HCT116 (cell line): Measurements from ENCODE around the gene SMAGP. TPM values are rescaled to one million over a fixed set of nuclear protein-coding genes. Genes with fewer than 3 reads are reported as not detected.
A peak's percentile ranks its signal among the peaks of the same experiment; 100 is the strongest.
"Not testable (repeated sequence)": the region's sequence is repeated elsewhere in the genome, so short reads cannot be mapped to it uniquely, and the experiment has no call there.

Source experiments
- ATAC-seq: fragments of 200-7000 bp; cut with Tn5 transposase; 2 replicates; pipeline ENCODE4 v1.9.1; 2020; ENCODE audit warnings: mild to moderate bottlenecking, moderate library complexity
- BruUV-seq: library from RNA; stranded (reverse); fragments of 400-500 nt; replicated peaks from 2 replicates; lab custom pipeline; 2021; lab: Mats Ljungman, UMichigan
- CTCF ChIA-PET: fragments of 300-600 bp; sonication (Branson Sonifier 250); formaldehyde crosslinking; loops from one replicate; lab custom pipeline; 2021; ENCODE audit warnings: antibody characterized with exemption; lab: Charles Lee
- POLR2A ChIA-PET: fragments of 300-600, 350-600 bp; sonication (Branson Sonifier 250); formaldehyde crosslinking; loops from one replicate; lab custom pipeline; 2021; ENCODE audit warnings: antibody characterized with exemption; lab: Charles Lee
- RAD21 ChIA-PET, 2 experiments: fragments of 300-600 bp; sonication (Branson Sonifier 250); formaldehyde crosslinking; loops; one replicate each; lab custom pipeline; 2023; ENCODE audit warnings: low total read pairs in 2 of 2; ENCODE audit not compliant: uncharacterized antibody in 2 of 2, unreplicated experiment in 2 of 2, low non-redundant PET in 1 of 2; lab: Charles Lee
- DNase-seq: peaks from one replicate; pipeline ENCODE4 v3.0.0-alpha.2; 2010; ENCODE audit warnings: low read depth, low spot score
- H2AFZ ChIP-seq: fragments of 200-600 bp; shearing (Covaris generic), sonication (generic); 2 replicates; pipeline ENCODE4 v1.6.1; 2017; ENCODE audit warnings: low read depth, mixed run types, mixed read lengths, antibody characterized with exemption, low read length; ENCODE audit not compliant: poor library complexity, severe bottlenecking
- H3K27ac ChIP-seq: 2 replicates; pipeline ENCODE4 v1.5.1; 2012; ENCODE audit warnings: low read depth, low read length
- H3K27me3 ChIP-seq: fragments of 200-600 bp; sonication (generic); 2 replicates; pipeline ENCODE4 v1.6.1; 2016; ENCODE audit warnings: mixed run types, low read length, mixed read lengths; ENCODE audit not compliant: insufficient read depth
- H3K36me3 ChIP-seq, 2 experiments: fragments of 200-500 bp in 1 of 2; fragments of 200-600 bp in 1 of 2; sonication (Bioruptor generic) in 1 of 2; sonication (generic) in 1 of 2; 2 replicates each; pipeline versions ENCODE4 v1.5.1 to v1.6.1; 2014 to 2016; ENCODE audit warnings: low read length in 2 of 2, inconsistent platforms in 1 of 2, mixed read lengths in 1 of 2, mixed run types in 1 of 2; ENCODE audit not compliant: insufficient read depth in 2 of 2, control insufficient read depth in 1 of 2
- H3K4me1 ChIP-seq, 2 experiments: fragments of 200-600 bp in 1 of 2; sonication (generic) in 1 of 2; 2 replicates each; pipeline versions ENCODE4 v1.5.1 to v1.6.1; 2012 to 2017; ENCODE audit warnings: low read length in 2 of 2, inconsistent platforms in 1 of 2, mild to moderate bottlenecking in 1 of 2, mixed read lengths in 1 of 2, mixed run types in 1 of 2, moderate library complexity in 1 of 2; ENCODE audit not compliant: insufficient read depth in 2 of 2, control insufficient read depth in 1 of 2
- H3K4me2 ChIP-seq: fragments of 200-600 bp; sonication (generic); 2 replicates; pipeline ENCODE4 v1.6.1; 2017; ENCODE audit warnings: mixed run types, low read length, mixed read lengths
- H3K4me3 ChIP-seq, 2 experiments: fragments of 200-600 bp in 1 of 2; sonication (generic) in 1 of 2; replicated peaks in 1 of 2; 2 replicates each; pipeline ENCODE4 v1.5.1; 2011 to 2016; ENCODE audit warnings: low read length in 2 of 2, control low read depth in 1 of 2, low read depth in 1 of 2, mild to moderate bottlenecking in 1 of 2, mixed read lengths in 1 of 2, mixed run types in 1 of 2
- H3K79me2 ChIP-seq: fragments of 200-600 bp; sonication (generic); 2 replicates; pipeline ENCODE4 v1.6.1; 2017; ENCODE audit warnings: mild to moderate bottlenecking, mixed run types, low read length, moderate library complexity, mixed read lengths; ENCODE audit not compliant: insufficient read depth
- H3K9ac ChIP-seq: fragments of 200-600 bp; sonication (generic); 2 replicates; pipeline ENCODE4 v1.6.1; 2016; ENCODE audit warnings: low read length, mixed read lengths
- H3K9me2 ChIP-seq: fragments of 200-600 bp; sonication (generic), shearing (Covaris generic); 2 replicates; pipeline ENCODE4 v1.6.1; 2017; ENCODE audit warnings: mixed run types, mild to moderate bottlenecking, moderate library complexity; ENCODE audit not compliant: insufficient read depth
- H3K9me3 ChIP-seq, 2 experiments: fragments of 200-500 bp in 1 of 2; fragments of 200-600 bp in 1 of 2; sonication (Bioruptor generic) in 1 of 2; sonication (generic) in 1 of 2; 2 replicates each; pipeline ENCODE4 v1.6.1; 2014 to 2017; ENCODE audit warnings: low read length in 2 of 2, mixed read lengths in 2 of 2, inconsistent platforms in 1 of 2, low read depth in 1 of 2, mild to moderate bottlenecking in 1 of 2, mixed run types in 1 of 2, moderate library complexity in 1 of 2; ENCODE audit not compliant: control insufficient read depth in 1 of 2, insufficient read depth in 1 of 2
- H4K20me1 ChIP-seq: fragments of 200-600 bp; sonication (generic), shearing (Covaris generic); 2 replicates; pipeline ENCODE4 v1.6.1; 2017; ENCODE audit warnings: mixed run types, mild to moderate bottlenecking, moderate library complexity; ENCODE audit not compliant: insufficient read depth
- CBX3 ChIP-seq: IDR thresholded peaks from 2 replicates; pipeline ENCODE4 v1.6.1; 2012; ENCODE audit warnings: low read depth
- POLR2AphosphoS5 ChIP-seq: IDR thresholded peaks from 2 replicates; pipeline ENCODE4 v1.6.1; 2011; ENCODE audit warnings: mild to moderate bottlenecking, low read depth, low read length, moderate library complexity
- SIN3A ChIP-seq: IDR thresholded peaks from 2 replicates; pipeline ENCODE4 v1.6.1; 2012; ENCODE audit warnings: low read depth
- SRF ChIP-seq: IDR thresholded peaks from 2 replicates; pipeline ENCODE4 v1.6.1; 2012; ENCODE audit warnings: low read depth
- ZFX ChIP-seq: fragments of 450-650 bp; IDR thresholded peaks from 2 replicates; pipeline ENCODE4 v1.6.1; 2017
- intact Hi-C: fragments of 100-400 bp; cut with micrococcal nuclease; formaldehyde crosslinking; loops from 2 replicates; pipeline ENCODE4 v1.10.0; 2022
- total RNA-seq: library from RNA; stranded (reverse); gene quantifications from one replicate; pipeline ENCODE4 v1.2.1, GENCODE V29; 2021; ENCODE audit not compliant: unreplicated experiment
- TF ChIP-seq, protein P1 (sequence below), 3 experiments: fragments of 200-600 bp in 1 of 3; sonication (generic) in 1 of 3; IDR thresholded peaks in 2 of 3; conservative IDR thresholded peaks in 1 of 3; 2 replicates each; pipeline ENCODE4 v1.5.1; 2012 to 2017; ENCODE audit warnings: low read depth in 2 of 3, low read length in 2 of 3, antibody characterized with exemption in 1 of 3, borderline replicate concordance in 1 of 3, control low read depth in 1 of 3, mild to moderate bottlenecking in 1 of 3, mixed read lengths in 1 of 3, mixed run types in 1 of 3, moderate library complexity in 1 of 3; ENCODE audit not compliant: insufficient read depth in 1 of 3
- TF ChIP-seq, protein P2 (sequence below): IDR thresholded peaks from 2 replicates; pipeline ENCODE4 v1.6.1; 2012

SMAGP gene
- total RNA-seq, 1 experiment from 2014 or later, result 39.9 TPM

DNA sequence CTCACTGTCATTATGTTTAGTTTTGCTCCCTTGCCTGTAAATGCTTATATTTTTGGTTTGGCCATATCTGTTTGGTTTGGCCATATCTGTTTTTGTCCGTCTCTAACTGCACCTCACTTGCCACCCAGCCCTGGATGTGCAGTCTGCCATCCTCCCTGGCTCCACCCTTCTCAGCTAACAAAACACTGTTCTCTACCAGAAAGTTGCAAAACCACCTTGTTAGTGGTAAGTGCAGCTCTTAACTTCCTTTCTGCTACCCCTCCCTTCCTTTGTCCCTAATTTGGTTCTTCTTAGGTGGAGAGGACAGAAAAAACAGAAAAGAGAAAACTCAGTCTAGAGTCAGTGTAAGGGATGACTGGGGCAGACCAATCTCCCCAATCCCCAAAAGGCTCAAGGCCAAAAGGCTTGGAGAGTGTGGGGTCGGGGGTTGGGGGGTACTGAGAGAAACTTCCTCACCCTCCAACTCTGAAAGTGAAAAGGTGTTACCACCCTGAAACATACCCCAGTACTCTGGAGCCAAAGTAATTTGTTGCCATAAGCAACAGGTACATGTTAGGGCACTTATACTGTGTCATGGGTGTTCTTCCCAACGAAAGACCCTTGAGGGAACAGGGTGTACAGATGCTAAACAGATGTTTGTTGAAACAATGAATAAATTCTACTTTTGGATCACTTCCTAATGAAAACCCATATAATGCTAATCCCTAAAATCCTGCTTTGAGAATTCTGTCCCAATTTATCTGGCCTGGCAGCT, 48.8 kb upstream of the SMAGP start:
- Histone ChIP-seq H3K36me3 (no peaks in the 10 kb centered on the region), H3K79me2 (no peaks in the 10 kb centered on the region), H3K4me3 (no peak overlapping the region), H3K9me3 (no peaks in the 10 kb centered on the region), H4K20me1 (no peaks in the 10 kb centered on the region), H3K27ac (no peak overlapping the region), H3K9ac (no peak overlapping the region), H3K4me1 (no peaks in the 10 kb centered on the region), H2AFZ (peak overlapping the region; percentile 8), H3K9me2 (no peaks in the 10 kb centered on the region), H3K4me2 (no peak overlapping the region), H3K27me3 (no peaks in the 10 kb centered on the region)
- no peak for TF ChIP-seq CBX3
- TF ChIP-seq POLR2AphosphoS5, result no peak
- TF ChIP-seq, protein P1, sequence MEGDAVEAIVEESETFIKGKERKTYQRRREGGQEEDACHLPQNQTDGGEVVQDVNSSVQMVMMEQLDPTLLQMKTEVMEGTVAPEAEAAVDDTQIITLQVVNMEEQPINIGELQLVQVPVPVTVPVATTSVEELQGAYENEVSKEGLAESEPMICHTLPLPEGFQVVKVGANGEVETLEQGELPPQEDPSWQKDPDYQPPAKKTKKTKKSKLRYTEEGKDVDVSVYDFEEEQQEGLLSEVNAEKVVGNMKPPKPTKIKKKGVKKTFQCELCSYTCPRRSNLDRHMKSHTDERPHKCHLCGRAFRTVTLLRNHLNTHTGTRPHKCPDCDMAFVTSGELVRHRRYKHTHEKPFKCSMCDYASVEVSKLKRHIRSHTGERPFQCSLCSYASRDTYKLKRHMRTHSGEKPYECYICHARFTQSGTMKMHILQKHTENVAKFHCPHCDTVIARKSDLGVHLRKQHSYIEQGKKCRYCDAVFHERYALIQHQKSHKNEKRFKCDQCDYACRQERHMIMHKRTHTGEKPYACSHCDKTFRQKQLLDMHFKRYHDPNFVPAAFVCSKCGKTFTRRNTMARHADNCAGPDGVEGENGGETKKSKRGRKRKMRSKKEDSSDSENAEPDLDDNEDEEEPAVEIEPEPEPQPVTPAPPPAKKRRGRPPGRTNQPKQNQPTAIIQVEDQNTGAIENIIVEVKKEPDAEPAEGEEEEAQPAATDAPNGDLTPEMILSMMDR (IDR thresholded peaks at IDR 0.05 in 2 of 3, conservative IDR thresholded peaks at IDR 0.05 in 1 of 3; ENCODE audit: borderline replicate concordance in 1 of 3, insufficient read depth in 1 of 3, low read depth in 2 of 3, low read length in 2 of 3), result no peak
- TF ChIP-seq SIN3A, result no peak
- TF ChIP-seq, protein P2, sequence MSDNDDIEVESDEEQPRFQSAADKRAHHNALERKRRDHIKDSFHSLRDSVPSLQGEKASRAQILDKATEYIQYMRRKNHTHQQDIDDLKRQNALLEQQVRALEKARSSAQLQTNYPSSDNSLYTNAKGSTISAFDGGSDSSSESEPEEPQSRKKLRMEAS, result no peak
- TF ChIP-seq SRF, result no peak
- TF ChIP-seq ZFX, result no peak
- no peak for DNase-seq
- ChIA-PET CTCF (interaction anchor here (1.6 kb wide), 1 partner anchor 57 kb away, joined by 3 read pairs; no protein-coding TSS in a partner anchor), RAD21 (no interaction called here), POLR2A (no interaction called here)
- no TSS peak for BruUV-seq
- ATAC-seq, result no peak
- intact Hi-C loops, result no loop called here

DNA sequence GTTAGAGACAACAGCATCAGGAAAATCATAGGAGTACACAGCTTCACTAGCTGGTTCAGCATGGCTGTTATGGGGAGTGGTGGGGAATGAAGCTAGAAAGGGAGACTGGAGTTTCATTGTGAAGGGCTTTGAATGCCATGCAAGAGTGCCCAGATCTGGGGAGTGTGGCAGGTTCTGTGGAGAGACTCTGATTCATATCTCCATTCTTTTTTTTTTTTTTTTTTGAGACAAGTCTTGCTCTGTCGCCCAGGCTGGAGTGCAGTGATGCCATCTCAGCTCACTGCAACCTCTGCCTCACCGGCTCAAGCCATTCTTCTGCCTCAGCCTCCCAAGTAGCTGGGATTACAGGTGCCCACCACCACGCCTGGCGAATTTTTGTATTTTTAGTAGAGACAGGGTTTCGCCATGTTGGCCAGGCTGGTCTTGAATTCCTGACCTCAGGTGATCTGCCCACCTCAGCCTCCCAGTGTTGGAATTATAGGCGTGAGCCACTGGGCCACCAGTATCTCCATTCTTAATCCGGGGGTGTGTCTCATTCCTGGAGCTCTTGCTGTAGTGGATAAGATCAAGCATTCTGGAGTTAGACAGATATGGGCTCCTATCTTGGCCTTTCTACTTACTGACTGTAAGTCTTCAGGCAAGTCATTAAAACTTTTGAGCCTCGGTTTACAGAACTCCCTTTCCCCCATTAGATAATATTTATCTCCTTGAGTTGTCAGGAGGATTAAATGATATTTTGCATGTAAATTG, 48.0 kb upstream of the SMAGP start:
- H4K20me1 ChIP-seq, H3K27ac ChIP-seq, H3K9me2 ChIP-seq, H3K79me2 ChIP-seq, H3K4me2 ChIP-seq, ATAC-seq, DNase-seq, intact Hi-C loops, H3K4me3 ChIP-seq, H3K9ac ChIP-seq, H3K4me1 ChIP-seq, H3K27me3 ChIP-seq, POLR2A ChIA-PET, RAD21 ChIA-PET, H3K36me3 ChIP-seq, H3K9me3 ChIP-seq, BruUV-seq: not testable (repeated sequence)
- H2AFZ ChIP-seq, result peak overlapping the region; percentile 8
- CTCF ChIA-PET, result interaction anchor here (1.6 kb wide), 1 partner anchor 56 kb away, joined by 3 read pairs; no protein-coding TSS in a partner anchor
